HepG2 (cell line): ENCODE measurements around the gene TP53AIP1. TPM values are rescaled to one million over a fixed set of nuclear protein-coding genes. Genes with fewer than 3 reads are reported as not detected.

Source experiments
- ATAC-seq: fragments of 200-7000 bp; cut with Tn5 transposase; 3 replicates; pipeline ENCODE4 v1.9.1; 2020; ENCODE audit warnings: mild to moderate bottlenecking, moderate library complexity
- BruUV-seq: library from RNA; stranded (reverse); fragments of 400-500 nt; replicated peaks from 2 replicates; lab custom pipeline; 2021; lab: Mats Ljungman, UMichigan
- CTCF ChIA-PET: fragments of 300-600 bp; formaldehyde crosslinking; extraction: SDS; loops from one replicate; lab custom pipeline; 2021; ENCODE audit warnings: low total read pairs, inconsistent platforms, low intra/inter-chr PET ratio; lab: Yijun Ruan, JAX
- POLR2A ChIA-PET: fragments of 350-600 bp; sonication (Branson Sonifier 250); formaldehyde crosslinking; loops from one replicate; lab custom pipeline; 2020; ENCODE audit warnings: antibody characterized with exemption, inconsistent platforms; lab: Yijun Ruan, JAX
- DNase-seq: peaks from one replicate; pipeline ENCODE4 v3.0.0-alpha.2; 2015; ENCODE audit warnings: low spot score
- FAIRE-seq: peaks from 3 replicates; lab custom pipeline; 2011; peaks lifted over from hg19 to GRCh38; lab: Jason Lieb, UNC
- H2AFZ ChIP-seq: one replicate; pipeline ENCODE4 v1.6.1; 2011; ENCODE audit warnings: low read length, inconsistent platforms
- H3K27ac ChIP-seq: fragments of 300-600 bp; 3 replicates; pipeline ENCODE4 v1.8.0; 2011; ENCODE audit warnings: mixed run types, mild to moderate bottlenecking, mixed read lengths, low read length, inconsistent platforms; ENCODE audit not compliant: insufficient read depth; ENCODE audit errors: extremely low read length
- H3K27me3 ChIP-seq, 2 experiments: fragments of 200-600 bp in 1 of 2; 2 replicates in 1 of 2; 3 replicates in 1 of 2; pipeline versions ENCODE4 v1.6.0 to v1.8.0; 2011; ENCODE audit warnings: low read length in 2 of 2, mild to moderate bottlenecking in 2 of 2, moderate library complexity in 2 of 2, inconsistent platforms in 1 of 2; ENCODE audit not compliant: insufficient read depth in 2 of 2, control insufficient read depth in 1 of 2
- H3K36me3 ChIP-seq, 2 experiments: fragments of 200-600 bp in 1 of 2; replicated peaks in 1 of 2; 2 replicates in 1 of 2; 3 replicates in 1 of 2; pipeline versions ENCODE4 v1.5.1 to v1.8.0; 2011; ENCODE audit warnings: low read length in 2 of 2, inconsistent platforms in 1 of 2; ENCODE audit not compliant: insufficient read depth in 2 of 2, control insufficient read depth in 1 of 2
- H3K4me1 ChIP-seq: 2 replicates; pipeline ENCODE4 v1.5.1; 2012; ENCODE audit warnings: low read length, inconsistent platforms; ENCODE audit not compliant: insufficient read depth
- H3K4me2 ChIP-seq: 2 replicates; pipeline ENCODE4 v1.6.0; 2011; ENCODE audit warnings: low read depth, low read length, inconsistent platforms
- H3K4me3 ChIP-seq, 3 experiments: fragments of 200-600 bp in 1 of 3; sonication (generic), shearing (Covaris generic) in 1 of 3; replicated peaks in 1 of 3; 2 replicates each; pipeline ENCODE4 v1.5.1; 2011 to 2016; ENCODE audit warnings: low read length in 3 of 3, inconsistent platforms in 2 of 3, low read depth in 2 of 3, mild to moderate bottlenecking in 2 of 3, control low read depth in 1 of 3, mixed read lengths in 1 of 3; ENCODE audit not compliant: insufficient read depth in 1 of 3
- H3K79me2 ChIP-seq: one replicate; pipeline ENCODE4 v1.6.1; 2011; ENCODE audit warnings: low read length, inconsistent platforms; ENCODE audit not compliant: insufficient read depth
- H3K9ac ChIP-seq: 2 replicates; pipeline ENCODE4 v1.6.0; 2011; ENCODE audit warnings: mild to moderate bottlenecking, low read depth, low read length, inconsistent platforms; ENCODE audit not compliant: insufficient read depth
- H3K9me3 ChIP-seq: 2 replicates; pipeline ENCODE4 v1.5.1; 2012; ENCODE audit warnings: mild to moderate bottlenecking, low read length
- H4K20me1 ChIP-seq: 2 replicates; pipeline ENCODE4 v1.6.0; 2011; ENCODE audit warnings: inconsistent platforms, mild to moderate bottlenecking, low read length, moderate library complexity; ENCODE audit not compliant: insufficient read depth
- ATF7-NPFF ChIP-seq: sonication (generic); formaldehyde crosslinking; IDR thresholded peaks from 2 replicates; pipeline ENCODE4 v1.8.1; 2023; ENCODE audit warnings: mild to moderate bottlenecking, low read depth, missing genetic modification reagents, moderate library complexity
- CBFB ChIP-seq: sonication (generic); formaldehyde crosslinking; IDR thresholded peaks from 2 replicates; pipeline ENCODE4 v1.4.0; 2020; ENCODE audit warnings: missing genetic modification reagents
- CENPX ChIP-seq: sonication (generic); formaldehyde crosslinking; IDR thresholded peaks from 2 replicates; pipeline ENCODE4 v1.9.0; 2021; ENCODE audit warnings: mild to moderate bottlenecking, missing genetic modification reagents, moderate library complexity
- KLF11 ChIP-seq: IDR thresholded peaks from 2 replicates; pipeline ENCODE4 v1.6.1; 2016; ENCODE audit warnings: missing compliant biosample characterization
- ZNF317 ChIP-seq: sonication (generic); formaldehyde crosslinking; IDR thresholded peaks from 2 replicates; pipeline ENCODE4 v1.5.0; 2020; ENCODE audit warnings: mild to moderate bottlenecking, missing genetic modification reagents
- WGBS: methylation state at CpG from one replicate; pipeline ENCODE4 v1.1.6; 2017; ENCODE audit warnings: low lambda C conversion rate; 5-methylcytosine and 5-hydroxymethylcytosine counted together
- in situ Hi-C: cut with HindIII; loops from 2 replicates; pipeline ENCODE4 v1.10.0; 2017; ENCODE audit warnings: low pct_unique_long_range_greater_than_20kb; ENCODE audit not compliant: extremely low pct_ligation_motif_present
- intact Hi-C: fragments of 100-400 bp; cut with micrococcal nuclease; formaldehyde crosslinking; loops from one replicate; pipeline ENCODE4 v1.10.0; 2022; ENCODE audit not compliant: unreplicated experiment
- polyA plus RNA-seq, 8 experiments: library from polyadenylated mRNA; depleted of rRNA in 3 of 8; stranded (reverse) in 7 of 8; unstranded in 1 of 8; fragments of >200 nt; fragmentation: Illumina TruSeq in 4 of 8; extraction: Trizol in 4 of 8; gene quantifications; 2 replicates each; pipeline versions ENCODE4 v1.2.1 to v1.2.3, GENCODE V29; 2011 to 2016; ENCODE audit warnings: low read depth in 4 of 8, missing spikeins in 1 of 8, mixed read lengths in 1 of 8; ENCODE audit not compliant: insufficient read depth in 1 of 8
- total RNA-seq, 5 experiments: library from RNA; depleted of rRNA; stranded (reverse); fragments of >200 nt; fragmentation: Illumina TruSeq; extraction: Trizol; gene quantifications; 2 replicates each; pipeline ENCODE4 v1.2.3, GENCODE V29; 2016; ENCODE audit warnings: low read depth in 1 of 5
- TF ChIP-seq, protein P1 (sequence below): sonication (generic); formaldehyde crosslinking; IDR thresholded peaks from 2 replicates; pipeline ENCODE4 v1.5.1; 2020; ENCODE audit warnings: mild to moderate bottlenecking, missing genetic modification reagents

Gene TP53AIP1
- total and polyA plus RNA-seq, 2 of the 13 experiments (the other 11 are each of a cell fraction or from before 2014, with no cell fraction given) = 0.11 TPM; not detected in 1

DNA sequence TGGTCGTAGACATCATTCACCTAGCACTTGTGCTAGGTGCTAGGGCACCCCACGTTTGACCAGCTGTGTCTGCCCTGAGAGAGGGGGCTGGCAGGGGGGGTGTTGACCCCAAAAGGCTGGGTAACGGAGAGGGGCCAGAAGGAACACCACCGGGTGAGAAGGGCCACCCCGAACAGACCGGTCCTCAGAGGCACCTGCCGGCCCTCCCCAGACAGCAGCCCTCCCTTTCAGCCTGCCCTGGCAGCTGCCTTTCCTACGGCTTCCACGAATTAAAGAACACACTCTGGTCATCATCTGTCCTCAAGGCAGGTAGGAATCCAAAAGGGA, 52.5 kb downstream of the TP53AIP1 start:
- H3K27me3 ChIP-seq = peaks cover 11 to 65% of the 10 kb centered on the region in 2 experiments
- CTCF ChIA-PET = no interaction called here
- no TSS peak for BruUV-seq
- H3K9ac ChIP-seq = no peak overlapping the region
- FAIRE-seq (no peak), DNase-seq (no peak), ATAC-seq (peak; percentile 18; the same call in 1 of the 3 replicates)
- H3K4me2 ChIP-seq = peak overlapping the region; percentile 60
- H2AFZ ChIP-seq = no peak overlapping the region
- intact Hi-C loops = no loop called here
- in situ Hi-C loops = loop anchor here (25.0 kb wide), 1 partner anchor 797 kb away; no protein-coding TSS in a partner anchor
- H3K36me3 ChIP-seq = no peaks in the 10 kb centered on the region
- POLR2A ChIA-PET = no interaction called here
- H3K27ac ChIP-seq = no peak overlapping the region
- H4K20me1 ChIP-seq = no peaks in the 10 kb centered on the region
- H3K4me3 ChIP-seq = peak overlapping the region in 1 of 3 experiments; percentile 54; a peak in 2 of 6 replicates
- TF ChIP-seq CENPX (CRISPR knock-in tag) (no peak), ZNF317 (no peak), ATF7-NPFF (no peak), CBFB (CRISPR knock-in tag) (no peak), KLF11 (CRISPR knock-in tag) (no peak)
- TF ChIP-seq, protein P1, sequence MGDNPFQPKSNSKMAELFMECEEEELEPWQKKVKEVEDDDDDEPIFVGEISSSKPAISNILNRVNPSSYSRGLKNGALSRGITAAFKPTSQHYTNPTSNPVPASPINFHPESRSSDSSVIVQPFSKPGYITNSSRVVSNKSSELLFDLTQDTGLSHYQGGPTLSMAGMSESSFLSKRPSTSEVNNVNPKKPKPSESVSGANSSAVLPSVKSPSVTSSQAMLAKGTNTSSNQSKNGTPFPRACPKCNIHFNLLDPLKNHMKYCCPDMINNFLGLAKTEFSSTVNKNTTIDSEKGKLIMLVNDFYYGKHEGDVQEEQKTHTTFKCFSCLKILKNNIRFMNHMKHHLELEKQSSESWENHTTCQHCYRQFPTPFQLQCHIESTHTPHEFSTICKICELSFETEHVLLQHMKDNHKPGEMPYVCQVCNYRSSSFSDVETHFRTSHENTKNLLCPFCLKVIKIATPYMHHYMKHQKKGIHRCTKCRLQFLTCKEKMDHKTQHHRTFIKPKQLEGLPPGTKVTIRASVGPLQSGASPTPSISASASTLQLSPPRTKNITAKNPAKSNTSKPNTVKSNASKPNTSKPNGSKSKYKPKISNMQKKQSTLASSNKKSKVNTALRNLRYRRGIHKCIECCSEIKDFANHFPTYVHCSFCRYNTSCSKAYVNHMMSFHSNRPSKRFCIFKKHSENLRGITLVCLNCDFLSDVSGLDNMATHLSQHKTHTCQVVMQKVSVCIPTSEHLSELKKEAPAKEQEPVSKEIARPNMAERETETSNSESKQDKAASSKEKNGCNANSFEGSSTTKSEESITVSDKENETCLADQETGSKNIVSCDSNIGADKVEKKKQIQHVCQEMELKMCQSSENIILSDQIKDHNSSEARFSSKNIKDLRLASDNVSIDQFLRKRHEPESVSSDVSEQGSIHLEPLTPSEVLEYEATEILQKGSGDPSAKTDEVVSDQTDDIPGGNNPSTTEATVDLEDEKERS = no peak
- WGBS = 29% methylated on average over 6 of the region's 9 CpGs
- no peaks in the 10 kb centered on the region for H3K79me2 ChIP-seq
- peaks cover 24% of the 10 kb centered on the region for H3K4me1 ChIP-seq
- H3K9me3 ChIP-seq = no peaks in the 10 kb centered on the region
